GM19035 (cell line): ENCODE data around the gene CNGA1.
"Not testable (repeated sequence)": the region's sequence is repeated elsewhere in the genome, so short reads cannot be mapped to it uniquely, and the experiment has no call there.

Experiments
- ATAC-seq: cut with Tn5 transposase; IDR thresholded peaks from one replicate; pipeline ENCODE4 v1.9.1; 2021; ENCODE audit not compliant: unreplicated experiment

Gene CNGA1

DNA sequence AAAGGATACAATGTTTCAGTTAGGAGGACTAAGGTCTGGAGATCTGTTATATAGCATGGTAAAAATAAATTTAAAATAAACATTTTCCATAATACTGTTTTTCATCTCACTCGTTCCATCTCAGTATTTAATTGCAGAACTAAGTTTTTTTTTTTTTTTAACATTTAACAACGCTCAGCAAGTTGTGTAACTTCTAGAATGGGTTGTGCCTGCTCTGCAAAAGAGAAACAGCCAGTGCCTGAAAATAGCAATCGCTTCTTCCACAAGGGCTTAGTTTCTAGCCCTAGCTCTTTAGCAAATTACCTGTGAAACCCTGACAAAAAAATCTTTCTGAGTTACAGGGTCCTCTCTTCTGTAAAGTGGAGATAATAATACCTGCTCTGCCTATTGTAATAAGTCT lies 41.9 kb downstream of the CNGA1 start:
- ATAC-seq, result no peak

DNA sequence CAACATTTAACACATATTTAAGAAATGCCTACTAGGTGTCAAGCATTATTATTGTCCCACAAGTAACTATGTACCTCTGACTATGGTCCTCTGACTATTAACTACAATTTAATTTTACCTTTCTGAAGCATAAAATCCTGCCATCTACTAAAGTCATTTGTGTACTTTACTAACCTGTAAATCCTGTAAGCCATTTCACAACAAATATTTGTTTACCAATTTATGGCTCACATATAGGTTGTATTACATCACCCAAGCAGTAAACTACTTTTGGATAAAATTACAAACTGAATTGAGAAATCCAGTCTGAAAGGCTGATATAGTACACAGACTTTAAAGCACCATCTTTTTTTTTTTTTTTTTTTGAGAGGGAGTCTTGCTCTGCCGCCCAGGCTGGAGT lies 43.8 kb downstream of the CNGA1 start:
- no peak for ATAC-seq

DNA sequence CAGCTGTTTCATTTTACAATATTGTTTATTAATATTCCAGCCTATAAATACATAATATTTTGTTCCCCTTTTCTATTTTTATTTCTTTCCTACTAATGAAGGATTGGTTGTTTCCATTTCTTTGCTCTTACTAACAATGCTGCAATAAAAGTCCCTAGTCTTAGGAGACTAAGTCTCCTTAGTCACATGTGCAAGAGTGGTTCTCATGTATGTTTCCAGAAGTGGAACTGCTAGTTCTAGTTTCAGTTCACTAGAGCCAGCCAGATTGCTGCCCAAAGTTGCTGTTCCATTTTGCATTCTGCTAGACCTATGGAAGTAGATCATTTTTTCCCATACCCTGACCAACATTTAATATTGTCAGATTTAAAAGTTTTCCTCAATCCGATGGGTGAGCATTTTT lies 44.3 kb downstream of the CNGA1 start:
- no peak for ATAC-seq

DNA sequence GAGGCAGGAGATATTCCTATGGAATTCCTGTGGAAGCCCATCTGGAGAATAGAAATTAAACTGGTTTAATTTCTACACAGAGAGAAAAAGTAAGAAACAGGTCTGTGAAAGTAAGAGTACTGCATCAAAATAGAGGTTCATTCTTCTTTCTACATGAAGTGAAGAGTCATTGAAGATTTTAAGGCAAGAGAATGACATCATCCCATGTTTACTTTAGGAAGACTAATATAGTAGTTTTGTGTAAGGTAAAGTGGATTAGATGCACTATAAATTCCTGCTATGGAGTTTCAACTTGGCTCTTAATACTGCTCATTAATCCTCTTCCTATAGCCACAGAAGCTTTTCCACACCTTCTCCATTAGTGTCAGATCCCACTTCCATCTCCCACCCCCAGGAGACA lies 47.6 kb downstream of the CNGA1 start:
- ATAC-seq, result no peak

DNA sequence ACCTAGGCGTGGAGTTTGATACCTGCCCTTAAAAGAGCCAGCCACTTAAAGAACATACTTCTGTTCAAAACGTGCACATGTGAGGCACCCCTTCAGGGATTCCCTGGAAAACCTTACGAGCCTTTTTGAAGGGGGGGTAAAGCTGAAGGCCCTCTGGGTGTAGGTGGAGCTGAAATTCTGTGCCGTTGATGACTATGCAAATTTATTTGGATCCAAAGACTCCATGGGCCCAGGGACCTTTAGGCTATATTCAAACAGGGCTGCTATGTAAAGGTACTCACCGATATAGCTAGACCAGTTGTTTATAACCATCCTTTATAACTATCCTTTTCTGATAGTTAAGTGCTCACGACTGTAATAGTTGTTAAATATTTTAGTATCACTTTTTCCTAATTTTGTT lies 61.8 kb downstream of the CNGA1 start:
- no peak for ATAC-seq

DNA sequence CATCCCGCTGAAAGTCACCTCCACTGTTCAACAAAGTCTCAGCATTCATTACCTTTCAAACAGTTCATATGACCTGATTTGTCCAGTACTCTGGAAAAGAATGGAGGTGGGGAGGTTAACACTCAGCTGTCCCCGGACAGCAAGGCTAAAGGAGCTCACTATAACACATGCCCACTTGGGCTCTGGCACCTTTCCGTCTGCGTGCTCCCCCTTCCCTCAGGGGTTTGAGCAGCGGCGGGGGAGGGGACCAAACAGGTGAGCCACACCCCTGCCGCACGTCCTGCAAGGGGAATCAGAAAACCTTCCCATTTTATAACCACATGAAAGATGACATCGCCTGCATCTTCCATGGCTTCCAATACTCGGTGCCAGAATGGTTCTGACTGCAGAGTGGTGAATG lies 62.2 kb downstream of the CNGA1 start:
- ATAC-seq, result no peak

- no peak for ATAC-seq
These were observed 70.4 kb downstream of the CNGA1 start for GRCh38 chr4:47945930-47946726.

DNA sequence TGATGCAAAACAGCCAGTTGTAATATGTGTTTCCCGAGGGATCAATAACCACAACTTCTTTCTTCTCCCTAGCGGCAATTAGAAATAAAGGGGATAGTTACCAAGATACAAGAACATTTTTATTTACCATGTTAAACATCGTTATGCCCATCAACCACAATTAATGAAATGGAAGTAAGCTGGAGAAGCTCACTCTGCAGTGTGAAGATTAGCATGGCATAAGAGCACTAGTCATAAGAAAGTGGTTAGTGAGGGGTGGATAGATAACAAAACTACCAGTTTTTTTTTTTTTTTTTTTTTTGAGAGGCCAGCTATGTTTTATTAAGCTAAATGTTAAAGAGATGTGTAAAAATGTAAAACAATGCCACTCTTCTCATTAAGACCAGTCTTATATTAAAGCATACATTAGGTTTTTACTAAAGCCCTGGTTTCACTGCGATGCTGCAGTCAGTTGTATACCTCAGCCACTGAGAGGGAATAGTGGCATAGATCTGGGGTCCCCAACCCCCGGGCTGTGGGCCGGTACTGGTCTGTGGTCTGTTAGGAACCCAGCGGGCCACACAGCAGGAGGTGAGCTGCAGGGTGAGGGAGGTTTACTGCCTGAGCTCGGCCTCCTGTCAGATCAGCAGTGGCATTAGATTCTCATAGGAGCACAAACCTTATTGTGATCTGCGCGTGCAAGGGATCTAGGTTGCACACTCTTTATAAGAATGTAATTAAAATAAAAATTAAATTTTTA lies 74.2 kb downstream of the CNGA1 start:
- ATAC-seq, result no peak

- ATAC-seq, result no peak
These were observed 77.0 kb downstream of the CNGA1 start for GRCh38 chr4:47939456-47939855.

- no peak for ATAC-seq
These were observed 80.1 kb downstream of the CNGA1 start for GRCh38 chr4:47936336-47936735.

GRCh38 chr4:47933840-47934239 lies 82.6 kb downstream of the CNGA1 start:
- peak; percentile 75 for ATAC-seq

GRCh38 chr4:47930971-47931804 lies 85.3 kb downstream of the CNGA1 start:
- no peak for ATAC-seq

DNA sequence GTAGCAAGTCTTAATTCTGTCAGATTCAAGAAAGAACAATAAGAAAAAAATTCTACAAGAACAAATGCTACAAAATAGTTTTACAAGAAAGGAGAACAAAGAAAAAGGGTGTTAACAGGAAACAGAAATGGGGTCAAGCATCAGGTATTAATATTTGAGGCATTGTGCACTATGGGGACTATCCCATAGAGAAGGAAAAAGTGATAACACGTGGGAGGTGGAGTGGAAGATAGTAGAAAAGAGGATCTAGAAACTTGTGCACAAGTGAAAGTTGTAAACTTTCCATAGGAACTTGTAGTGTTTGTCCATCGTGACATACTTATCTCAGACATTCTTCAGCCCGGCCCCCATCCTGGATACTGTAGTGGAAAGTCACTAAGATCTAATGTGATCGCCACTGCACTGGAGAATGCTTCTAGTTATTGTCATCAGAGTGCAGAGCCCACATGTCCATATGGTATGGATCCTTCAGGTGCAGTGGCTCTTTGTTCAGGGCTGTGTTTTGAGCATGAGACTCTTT lies 86.7 kb downstream of the CNGA1 start:
- ATAC-seq, result no peak

DNA sequence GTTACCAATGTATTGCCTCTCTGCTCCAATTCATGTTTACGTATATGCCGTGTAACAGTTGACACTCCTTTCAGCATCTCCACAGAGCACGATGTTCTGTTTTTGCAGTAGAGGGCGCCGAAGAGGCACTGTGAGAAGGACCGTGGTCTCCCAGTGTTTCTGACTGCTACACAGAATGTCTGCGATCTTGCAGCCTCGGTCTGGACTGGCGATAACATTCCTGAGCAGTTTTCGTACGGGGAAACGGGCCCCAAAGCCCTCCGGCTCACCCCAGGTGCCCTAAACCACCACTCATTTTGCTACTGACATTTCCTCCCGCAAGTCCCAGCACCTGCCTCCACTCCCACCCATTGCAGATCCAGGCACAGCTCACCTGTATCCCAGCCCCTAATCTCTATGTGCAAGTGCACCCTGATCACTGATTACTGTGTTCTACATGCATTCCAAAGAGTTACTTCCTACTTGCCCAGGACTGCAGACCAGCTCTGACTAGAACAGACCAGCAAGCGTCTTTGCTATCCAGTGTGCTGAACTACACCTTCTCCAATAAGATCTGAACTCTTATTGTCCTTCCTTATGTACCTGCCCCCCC lies 89.7 kb downstream of the CNGA1 start:
- ATAC-seq, result peak; percentile 98

GRCh38 chr4:47923261-47923608 lies 93.2 kb downstream of the CNGA1 start:
- not testable (repeated sequence) for ATAC-seq

DNA sequence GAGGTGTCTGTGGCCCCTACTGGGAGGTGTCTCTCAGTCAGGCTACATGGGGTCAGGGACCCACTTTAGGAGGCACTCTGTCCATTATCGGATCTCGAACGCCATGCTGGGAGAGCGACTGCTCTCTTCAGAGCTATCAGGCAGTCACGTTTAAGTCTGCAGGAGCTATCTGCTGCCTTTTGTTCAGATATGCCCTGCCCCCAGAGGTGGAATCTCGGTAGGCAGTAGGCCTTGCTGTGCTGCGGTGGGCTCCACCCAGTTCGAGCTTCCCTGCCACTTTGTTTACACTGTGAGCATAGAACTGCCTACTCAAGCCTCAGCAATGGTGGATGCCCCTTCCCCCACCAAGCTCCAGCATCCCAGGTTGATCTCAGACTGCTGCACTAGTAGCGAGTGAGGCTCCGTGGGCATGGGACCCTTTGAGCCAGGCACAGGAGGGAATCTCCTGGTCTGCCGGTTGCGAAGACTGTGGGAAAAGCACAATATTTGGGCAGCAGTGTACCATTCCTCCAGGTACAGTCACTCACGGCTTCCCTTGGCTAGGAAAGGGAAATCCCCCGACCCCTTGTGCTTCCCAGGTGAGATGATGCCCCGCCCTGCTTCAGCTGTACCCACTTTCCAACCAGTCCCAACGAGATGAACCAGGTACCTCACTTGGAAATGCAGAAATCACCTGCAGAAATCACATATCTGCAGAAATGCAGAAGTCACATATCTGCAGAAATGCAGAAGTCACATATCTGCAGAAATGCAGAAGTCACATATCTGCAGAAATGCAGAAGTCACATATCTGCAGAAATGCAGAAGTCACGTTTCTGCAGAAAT lies 93.8 kb downstream of the CNGA1 start:
- not testable (repeated sequence) for ATAC-seq

- not testable (repeated sequence) for ATAC-seq
These were observed 99.3 kb downstream of the CNGA1 start for GRCh38 chr4:47917163-47917562.

DNA sequence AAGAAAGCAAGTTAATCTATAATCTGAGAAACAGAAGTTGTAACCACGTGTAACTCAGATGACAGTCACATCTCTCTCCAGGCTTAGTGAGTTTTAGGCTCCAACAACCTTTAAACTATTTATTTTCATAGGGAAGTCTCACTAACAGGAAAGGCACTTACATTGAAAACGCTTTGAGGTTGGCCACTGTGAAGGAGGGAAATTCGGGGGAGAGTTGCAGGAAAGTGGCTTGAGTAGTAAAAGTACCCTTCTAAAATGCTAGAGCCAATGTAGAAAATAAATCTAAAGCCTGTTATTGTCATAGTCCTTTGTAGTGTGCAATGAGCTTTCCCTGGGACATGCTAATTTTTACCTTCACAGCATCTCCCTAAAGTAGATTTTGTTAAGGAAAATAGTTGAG lies 101.1 kb downstream of the CNGA1 start:
- ATAC-seq, result no peak

- peak; percentile 26 for ATAC-seq
These were observed 101.6 kb downstream of the CNGA1 start for GRCh38 chr4:47914926-47915237.

- peak; percentile 97 for ATAC-seq
These were observed 102.1 kb downstream of the CNGA1 start, which contains the start of gene NFXL1 for GRCh38 chr4:47914220-47914925. TSS of gene NFXL1 (minus strand) at chr4:47914583. CDS start at chr4:47914203, 380 bp downstream.
